GM18498 (cell line): ENCODE results near the gene TNIK.

Experiments used
- ATAC-seq: cut with Tn5 transposase; IDR thresholded peaks from one replicate; pipeline ENCODE4 v1.9.1; 2021; ENCODE audit warnings: mild to moderate bottlenecking, moderate library complexity; ENCODE audit not compliant: unreplicated experiment

TNIK gene

GRCh38 chr3:171059978-171060377 lies 400.2 kb downstream of the TNIK start:
- no peak for ATAC-seq

- no peak for ATAC-seq
These were observed 401.2 kb downstream of the TNIK start for GRCh38 chr3:171058873-171059603.

- no peak for ATAC-seq
These were observed 402.1 kb downstream of the TNIK start for GRCh38 chr3:171058058-171058457.

- no peak for ATAC-seq
These were observed 403.1 kb downstream of the TNIK start for GRCh38 chr3:171057072-171057471.

- ATAC-seq: no peak
These were observed 403.7 kb downstream of the TNIK start for GRCh38 chr3:171056528-171056927.

- ATAC-seq: no peak
These were observed 404.6 kb downstream of the TNIK start for GRCh38 chr3:171055336-171056178.

- no peak for ATAC-seq
These were observed 405.3 kb downstream of the TNIK start for GRCh38 chr3:171054921-171055320.

- ATAC-seq: no peak
These were observed 406.0 kb downstream of the TNIK start for GRCh38 chr3:171054231-171054630.

- peak; percentile 84 for ATAC-seq
These were observed 410.3 kb downstream of the TNIK start for GRCh38 chr3:171049861-171050444.

GRCh38 chr3:171046760-171047159 lies 413.4 kb downstream of the TNIK start:
- ATAC-seq: no peak

GRCh38 chr3:171044835-171045793 lies 415.1 kb downstream of the TNIK start:
- no peak for ATAC-seq

GRCh38 chr3:171044384-171044783 lies 415.8 kb downstream of the TNIK start:
- no peak for ATAC-seq

GRCh38 chr3:171039674-171040073 lies 420.5 kb downstream of the TNIK start:
- no peak for ATAC-seq

- no peak for ATAC-seq
These were observed 421.9 kb downstream of the TNIK start for GRCh38 chr3:171038342-171038741.

- no peak for ATAC-seq
These were observed 431.4 kb downstream of the TNIK start for GRCh38 chr3:171028779-171029232.

- ATAC-seq: no peak
These were observed 432.0 kb downstream of the TNIK start for GRCh38 chr3:171028025-171028778.

GRCh38 chr3:171026597-171027293 lies 433.5 kb downstream of the TNIK start, which contains the start of gene SLC2A2:
TSS of gene SLC2A2 (minus strand) at chr3:171026720. CDS start at chr3:171026670, 50 bp downstream.
- ATAC-seq: no peak

- ATAC-seq: no peak
These were observed 436.6 kb downstream of the TNIK start for GRCh38 chr3:171023566-171023965.

GRCh38 chr3:171021377-171021776 lies 438.8 kb downstream of the TNIK start:
- ATAC-seq: no peak
